Gastroesophageal sphincter (tissue), 3 donors: Measurements from ENCODE around the gene INHBA.

Source experiments
- CTCF ChIP-seq, 4 experiments: fragments of 200-600 bp in 2 of 4; fragments of 450-650 bp in 2 of 4; sonication (generic) in 1 of 4; IDR thresholded peaks; one replicate each; pipeline ENCODE4 v1.5.1; 2017 to 2019; ENCODE audit warnings: antibody characterized with exemption in 4 of 4, mild to moderate bottlenecking in 2 of 4, moderate library complexity in 2 of 4
- EP300 ChIP-seq: sonication (generic); formaldehyde crosslinking; IDR thresholded peaks from one replicate; pipeline ENCODE4 v1.6.1; 2017; ENCODE audit warnings: antibody characterized with exemption, mild to moderate bottlenecking
- POLR2A ChIP-seq, 2 donors: fragments of 450-650 bp; IDR thresholded peaks; one replicate each; pipeline ENCODE4 v1.6.1; 2017; ENCODE audit warnings: antibody characterized with exemption in 2 of 2, mild to moderate bottlenecking in 2 of 2, moderate library complexity in 1 of 2

- no peak for TF ChIP-seq CTCF (IDR thresholded peaks at IDR 0.05)
- no peak for TF ChIP-seq POLR2A (IDR thresholded peaks at IDR 0.05)
- TF ChIP-seq EP300, result no peak
Measured at GRCh38 chr7:41708581-41709358, 5.9 kb upstream of the INHBA start.
